Testis (tissue), 3 donors: ENCODE results near the gene MAN2A2. TPM values are rescaled to one million over a fixed set of nuclear protein-coding genes. Genes with fewer than 3 reads are reported as not detected.

ENCODE experiments used
- DNase-seq: peaks from one replicate; pipeline ENCODE4 v3.0.0-alpha.2; 2019
- H3K27ac ChIP-seq, 2 donors: fragments of 200-600 bp; sonication (generic); one replicate each; pipeline ENCODE4 v1.5.1; 2019
- H3K27me3 ChIP-seq: fragments of 200-600 bp; sonication (generic); one replicate; pipeline ENCODE4 v1.5.1; 2019
- H3K36me3 ChIP-seq: fragments of 200-600 bp; sonication (generic); one replicate; pipeline ENCODE4 v1.5.1; 2017; ENCODE audit warnings: low read depth; ENCODE audit errors: missing control alignments
- H3K4me1 ChIP-seq: fragments of 200-600 bp; sonication (generic); one replicate; pipeline ENCODE4 v1.5.1; 2019
- H3K4me3 ChIP-seq, 2 donors: fragments of 200-600 bp; sonication (generic); one replicate each; pipeline ENCODE4 v1.5.1; 2017 to 2019
- H3K9me3 ChIP-seq: fragments of 200-600 bp; sonication (generic); one replicate; pipeline ENCODE4 v1.5.1; 2017
- CTCF ChIP-seq, 3 experiments: fragments of 450-650 bp in 2 of 3; fragments of 200-600 bp in 1 of 3; sonication (generic) in 1 of 3; IDR thresholded peaks; one replicate each; pipeline ENCODE4 v1.5.1; 2016 to 2019; ENCODE audit warnings: antibody characterized with exemption in 3 of 3, mild to moderate bottlenecking in 2 of 3, moderate library complexity in 1 of 3
- POLR2A ChIP-seq: fragments of 450-650 bp; IDR thresholded peaks from one replicate; pipeline ENCODE4 v1.6.1; 2017; ENCODE audit warnings: antibody characterized with exemption, mild to moderate bottlenecking, moderate library complexity
- WGBS, 2 donors: methylation state at CpG; one replicate each; pipeline ENCODE4 v1.1.5; 2018; 5-methylcytosine and 5-hydroxymethylcytosine counted together
- intact Hi-C: fragments of 100-400 bp; cut with DNase I; formaldehyde crosslinking; loops from one replicate; pipeline ENCODE4 v1.15.1; 2023; ENCODE audit warnings: low total_unique reads
- polyA plus RNA-seq: library from polyadenylated mRNA; stranded (reverse); fragments of 350-450 nt; fragmentation: Illumina TruSeq; extraction: RNeasy Lipid Tissue Mini Kit (QIAGEN cat#74804); gene quantifications from one replicate; pipeline ENCODE4 v1.2.3, GENCODE V29; 2014; ENCODE audit warnings: low read depth, low replicate concordance; ENCODE audit not compliant: insufficient read depth
- total RNA-seq, 2 donors: library from RNA; depleted of rRNA; stranded (reverse); fragments of >200 nt; gene quantifications; one replicate each; pipeline ENCODE4 v1.2.3, GENCODE V29; 2016

MAN2A2 gene
- total and polyA plus RNA-seq, 3 donors from 2014 or later = 101 to 151 (median 128) TPM

GRCh38 chr15:90870354-90871138 is 32.6 kb upstream of the MAN2A2 start:
- Histone ChIP-seq H3K9me3 (no peaks in the 10 kb centered on the region), H3K27me3 (no peaks in the 10 kb centered on the region), H3K36me3 (no peaks in the 10 kb centered on the region), H3K4me1 (peaks cover 30% of the 10 kb centered on the region), H3K4me3 (peak overlapping the region; percentile 80 to 82), H3K27ac (peak overlapping the region; percentile 92 to 95)
- TF ChIP-seq CTCF (IDR thresholded peaks at IDR 0.05) = no peak
- no peak for TF ChIP-seq POLR2A
- DNase-seq = peak; percentile 36
- intact Hi-C loops = no loop called here
- 16 to 20% methylated on average over 19 of the region's 19 CpGs for WGBS, 2 donors

GRCh38 chr15:90871139-90871715 is 31.9 kb upstream of the MAN2A2 start:
- Histone ChIP-seq H3K4me1 (peaks cover 30% of the 10 kb centered on the region), H3K9me3 (no peaks in the 10 kb centered on the region), H3K4me3 (peak overlapping the region; percentile 80 to 82), H3K27me3 (no peaks in the 10 kb centered on the region), H3K36me3 (no peaks in the 10 kb centered on the region), H3K27ac (peak overlapping the region; percentile 92 to 95)
- peak; percentile 31 for DNase-seq
- TF ChIP-seq CTCF (IDR thresholded peaks at IDR 0.05) = no peak
- no peak for TF ChIP-seq POLR2A
- WGBS, 2 donors = 0% methylated on average over 1 to 35 of the region's 71 CpGs
- intact Hi-C loops = no loop called here

GRCh38 chr15:90871716-90872485 is 31.2 kb upstream of the MAN2A2 start:
- H3K36me3 ChIP-seq = no peaks in the 10 kb centered on the region
- H3K4me1 ChIP-seq = peaks cover 30% of the 10 kb centered on the region
- no peak for TF ChIP-seq POLR2A
- TF ChIP-seq CTCF (IDR thresholded peaks at IDR 0.05) = no peak
- peak; percentile 27 for DNase-seq
- whole genome bisulfite sequencing, 2 donors = 1 to 5% methylated on average over 3 to 39 of the region's 77 CpGs
- H3K27ac ChIP-seq = peak overlapping the region; percentile 12 to 95
- H3K4me3 ChIP-seq = peak overlapping the region; percentile 80 to 82
- intact Hi-C loops = no loop called here
- H3K27me3 ChIP-seq = no peaks in the 10 kb centered on the region
- no peaks in the 10 kb centered on the region for H3K9me3 ChIP-seq

- no peak for DNase-seq
- intact Hi-C loops = no loop called here
- TF ChIP-seq POLR2A (no peak), CTCF (IDR thresholded peaks at IDR 0.05) (no peak)
- 19 to 34% methylated on average over 10 to 12 of the region's 12 CpGs for WGBS, 2 donors
- Histone ChIP-seq H3K27me3 (no peaks in the 10 kb centered on the region), H3K36me3 (no peaks in the 10 kb centered on the region), H3K4me3 (peak overlapping the region; percentile 80 to 82), H3K4me1 (peaks cover 30% of the 10 kb centered on the region), H3K9me3 (no peaks in the 10 kb centered on the region), H3K27ac (peak overlapping the region; percentile 12 to 95)
Observed at GRCh38 chr15:90872486-90873184, 30.5 kb upstream of the MAN2A2 start.
